ENCODE measurements around the gene RBM38.

Gene RBM38

DNA sequence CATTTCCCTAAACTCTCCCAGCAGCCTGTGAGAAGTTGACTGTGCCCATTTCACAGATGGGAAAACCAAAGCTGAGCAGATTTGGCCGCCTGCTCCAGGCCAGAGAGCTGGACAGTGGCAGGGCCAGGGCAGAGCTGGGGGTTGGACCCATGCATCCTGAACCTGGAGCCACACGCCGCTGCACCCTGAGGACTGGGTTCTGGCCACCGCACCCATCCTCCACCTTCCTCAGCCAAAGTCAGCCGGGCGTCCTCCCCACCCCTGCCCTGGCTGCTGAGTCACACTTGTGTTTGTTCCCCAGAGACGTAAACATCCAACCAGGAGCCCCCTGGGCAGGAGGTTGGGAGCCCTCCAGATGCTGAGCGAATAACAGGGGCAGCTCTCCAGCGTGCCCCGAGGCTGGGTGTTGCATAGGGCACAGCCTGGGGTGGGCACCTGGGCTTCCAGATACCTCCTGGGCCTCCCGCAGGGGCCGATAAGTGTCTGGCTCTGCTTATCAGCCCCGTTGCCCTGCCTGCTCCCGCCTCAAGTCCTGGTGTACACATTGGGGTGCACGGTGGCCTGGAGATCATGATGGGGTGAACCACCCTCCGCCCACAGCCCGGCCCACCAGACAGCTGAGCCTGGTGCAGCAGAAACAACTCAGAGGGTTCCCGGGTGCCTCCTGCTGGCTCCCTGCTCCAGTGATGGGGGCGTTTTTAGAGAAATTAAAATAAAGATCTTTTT lies 23.8 kb downstream of the RBM38 start:
- Histone ChIP-seq H3K4me2 (ENCODE audit: low read depth, low read length, poor library complexity, severe bottlenecking) (no peak overlapping the region), H2AFZ (ENCODE audit: low read length) (no peak overlapping the region), H4K20me1 (ENCODE audit: insufficient read depth, low read length, poor library complexity, severe bottlenecking) (no peaks in the 10 kb centered on the region), H3K4me1 (ENCODE audit: insufficient read depth, low read length, poor library complexity, severe bottlenecking) (no peaks in the 10 kb centered on the region), H3F3A (ENCODE audit: low read depth) (no peaks in the 10 kb centered on the region), H3K36me3 (ENCODE audit: insufficient read depth, low read length) (peaks cover 7% of the 10 kb centered on the region; the same call in 1 of the 2 replicates), H3K79me2 (ENCODE audit: insufficient read depth, low read length) (no peaks in the 10 kb centered on the region), H3K9ac (ENCODE audit: low read depth, low read length, poor library complexity, severe bottlenecking) (no peak overlapping the region), H3K9me2 (replicated peaks; ENCODE audit: low read depth, low read length) (no peaks in the 10 kb centered on the region), H3K9me3 (ENCODE audit: insufficient read depth, low read depth, low read length) (no peaks in the 10 kb centered on the region), H3K4me3 (ENCODE audit: low read length, poor library complexity, severe bottlenecking) (no peak overlapping the region), H3K27me3 (ENCODE audit: insufficient read depth, low read length, poor library complexity, severe bottlenecking) (no peaks in the 10 kb centered on the region)
- TF ChIP-seq EZH2phosphoT487 (IDR thresholded peaks at IDR 0.05; ENCODE audit: borderline replicate concordance): no peak
- TF ChIP-seq, protein P1, sequence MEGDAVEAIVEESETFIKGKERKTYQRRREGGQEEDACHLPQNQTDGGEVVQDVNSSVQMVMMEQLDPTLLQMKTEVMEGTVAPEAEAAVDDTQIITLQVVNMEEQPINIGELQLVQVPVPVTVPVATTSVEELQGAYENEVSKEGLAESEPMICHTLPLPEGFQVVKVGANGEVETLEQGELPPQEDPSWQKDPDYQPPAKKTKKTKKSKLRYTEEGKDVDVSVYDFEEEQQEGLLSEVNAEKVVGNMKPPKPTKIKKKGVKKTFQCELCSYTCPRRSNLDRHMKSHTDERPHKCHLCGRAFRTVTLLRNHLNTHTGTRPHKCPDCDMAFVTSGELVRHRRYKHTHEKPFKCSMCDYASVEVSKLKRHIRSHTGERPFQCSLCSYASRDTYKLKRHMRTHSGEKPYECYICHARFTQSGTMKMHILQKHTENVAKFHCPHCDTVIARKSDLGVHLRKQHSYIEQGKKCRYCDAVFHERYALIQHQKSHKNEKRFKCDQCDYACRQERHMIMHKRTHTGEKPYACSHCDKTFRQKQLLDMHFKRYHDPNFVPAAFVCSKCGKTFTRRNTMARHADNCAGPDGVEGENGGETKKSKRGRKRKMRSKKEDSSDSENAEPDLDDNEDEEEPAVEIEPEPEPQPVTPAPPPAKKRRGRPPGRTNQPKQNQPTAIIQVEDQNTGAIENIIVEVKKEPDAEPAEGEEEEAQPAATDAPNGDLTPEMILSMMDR (conservative IDR thresholded peaks at IDR 0.05; ENCODE audit: low read length): no peak

DNA sequence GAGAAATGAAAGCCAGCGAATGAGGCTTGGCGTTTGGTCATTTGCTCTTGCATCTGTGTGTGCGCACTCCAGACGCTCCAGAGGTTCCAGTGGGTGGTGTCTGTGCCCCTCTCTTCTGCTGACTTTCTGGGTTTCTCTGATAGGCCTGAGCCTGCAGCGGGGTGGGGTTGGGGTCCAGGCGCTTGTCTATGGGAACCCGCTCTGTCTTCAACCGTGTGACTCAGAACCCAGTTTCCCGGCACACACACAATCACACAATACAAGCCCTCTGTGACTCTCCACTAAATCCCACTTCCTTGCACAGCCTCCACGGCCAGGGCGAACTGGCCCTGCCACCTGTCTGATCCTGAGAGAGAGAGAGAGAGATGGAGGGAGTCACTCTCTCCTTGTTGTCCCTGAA lies 24.6 kb downstream of the RBM38 start:
- no peaks in the 10 kb centered on the region for H3K79me2 ChIP-seq (ENCODE audit: insufficient read depth, low read length)
- no peak overlapping the region for H2AFZ ChIP-seq (ENCODE audit: low read length)
- no peaks in the 10 kb centered on the region for H4K20me1 ChIP-seq (ENCODE audit: insufficient read depth, low read length, poor library complexity, severe bottlenecking)
- no peaks in the 10 kb centered on the region for H3K9me3 ChIP-seq (ENCODE audit: insufficient read depth, low read depth, low read length)
- no peaks in the 10 kb centered on the region for H3K9me2 ChIP-seq (replicated peaks; ENCODE audit: low read depth, low read length)
- H3K4me3 ChIP-seq (ENCODE audit: low read length, poor library complexity, severe bottlenecking): no peak overlapping the region
- H3F3A ChIP-seq (ENCODE audit: low read depth): no peaks in the 10 kb centered on the region
- no peak overlapping the region for H3K4me2 ChIP-seq (ENCODE audit: low read depth, low read length, poor library complexity, severe bottlenecking)
- H3K4me1 ChIP-seq (ENCODE audit: insufficient read depth, low read length, poor library complexity, severe bottlenecking): no peaks in the 10 kb centered on the region
- H3K9ac ChIP-seq (ENCODE audit: low read depth, low read length, poor library complexity, severe bottlenecking): no peak overlapping the region
- TF ChIP-seq, protein P1 (conservative IDR thresholded peaks at IDR 0.05; ENCODE audit: low read length): no peak
- no peak for TF ChIP-seq EZH2phosphoT487 (IDR thresholded peaks at IDR 0.05; ENCODE audit: borderline replicate concordance)
- H3K36me3 ChIP-seq (ENCODE audit: insufficient read depth, low read length): no peaks in the 10 kb centered on the region; the same call in 1 of the 2 replicates
- H3K27me3 ChIP-seq (ENCODE audit: insufficient read depth, low read length, poor library complexity, severe bottlenecking): no peaks in the 10 kb centered on the region

DNA sequence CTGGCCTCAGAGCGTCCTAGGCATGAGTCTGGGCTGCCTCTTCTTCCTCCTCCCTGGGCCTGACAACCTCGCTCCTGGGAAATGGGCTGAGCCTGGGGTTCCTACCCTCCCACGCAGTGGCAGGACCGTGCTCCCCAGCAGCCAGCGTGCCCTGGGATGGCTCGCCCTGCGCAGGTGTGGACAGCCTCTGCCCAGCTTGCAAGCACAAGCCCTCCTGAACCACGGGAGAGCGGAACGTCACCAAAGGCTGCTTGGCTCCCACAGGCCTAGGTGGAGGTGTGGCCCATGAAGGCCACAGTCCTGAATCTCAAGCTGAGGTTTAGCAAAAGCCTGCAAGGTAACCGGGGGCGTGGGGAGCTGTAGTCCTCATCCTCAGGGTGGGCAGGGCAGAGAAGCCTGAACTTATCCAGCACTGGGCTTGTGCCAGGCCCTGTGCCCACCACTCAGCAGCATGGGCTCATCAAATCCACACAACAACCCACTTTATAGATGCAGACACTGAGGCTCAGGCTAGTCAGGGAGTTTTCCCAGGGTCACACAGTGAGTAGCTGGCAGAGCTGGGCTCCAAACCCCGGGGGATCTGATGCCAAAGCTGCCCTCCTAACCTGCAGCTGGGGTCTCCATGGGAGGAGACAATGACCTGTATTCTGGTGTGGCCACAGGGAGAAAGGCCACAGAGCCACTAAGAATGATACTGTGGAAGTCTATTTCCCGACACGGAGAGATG lies 25.3 kb downstream of the RBM38 start:
- H2AFZ ChIP-seq (ENCODE audit: low read length): no peak overlapping the region
- H3K9ac ChIP-seq (ENCODE audit: low read depth, low read length, poor library complexity, severe bottlenecking): no peak overlapping the region
- no peaks in the 10 kb centered on the region for H4K20me1 ChIP-seq (ENCODE audit: insufficient read depth, low read length, poor library complexity, severe bottlenecking)
- no peaks in the 10 kb centered on the region for H3K9me3 ChIP-seq (ENCODE audit: insufficient read depth, low read depth, low read length)
- no peaks in the 10 kb centered on the region for H3F3A ChIP-seq (ENCODE audit: low read depth)
- no peaks in the 10 kb centered on the region for H3K27me3 ChIP-seq (ENCODE audit: insufficient read depth, low read length, poor library complexity, severe bottlenecking)
- no peak overlapping the region for H3K4me3 ChIP-seq (ENCODE audit: low read length, poor library complexity, severe bottlenecking)
- H3K4me1 ChIP-seq (ENCODE audit: insufficient read depth, low read length, poor library complexity, severe bottlenecking): no peaks in the 10 kb centered on the region
- H3K79me2 ChIP-seq (ENCODE audit: insufficient read depth, low read length): no peaks in the 10 kb centered on the region
- no peak overlapping the region for H3K4me2 ChIP-seq (ENCODE audit: low read depth, low read length, poor library complexity, severe bottlenecking)
- H3K36me3 ChIP-seq (ENCODE audit: insufficient read depth, low read length): no peaks in the 10 kb centered on the region
- TF ChIP-seq, protein P1 (conservative IDR thresholded peaks at IDR 0.05; ENCODE audit: low read length): no peak
- TF ChIP-seq EZH2phosphoT487 (IDR thresholded peaks at IDR 0.05; ENCODE audit: borderline replicate concordance): no peak
- H3K9me2 ChIP-seq (replicated peaks; ENCODE audit: low read depth, low read length): no peaks in the 10 kb centered on the region
